Stimulated activated CD8-positive, alpha-beta memory T cell treated with anti-CD3 and anti-CD28 coated beads, Interleukin-15, amount 100 ng/mL, for 24 hours (primary cell): ENCODE data around the gene FOSB.
A peak's percentile ranks its signal among the peaks of the same experiment; 100 is the strongest.
"Not testable (repeated sequence)": the region's sequence is repeated elsewhere in the genome, so short reads cannot be mapped to it uniquely, and the experiment has no call there.

Source experiments
- DNase-seq: peaks from one replicate; pipeline ENCODE4 v3.0.0-alpha.2; 2020; ENCODE audit warnings: low read depth

The FOSB gene

GRCh38 chr19:45467456-45468158 is at the start of gene FOSB:
Gene FOSB (plus strand): TSS chr19:45467996. CDS start chr19:45468587, 591 bp downstream.
- peak; percentile 89 for DNase-seq

GRCh38 chr19:45418802-45419201 is 49.0 kb upstream of the FOSB start:
- no peak for DNase-seq

GRCh38 chr19:45419396-45419795 is 48.4 kb upstream of the FOSB start:
- no peak for DNase-seq

GRCh38 chr19:45419895-45420294 is 47.9 kb upstream of the FOSB start:
- no peak for DNase-seq

GRCh38 chr19:45420356-45420755 is 47.4 kb upstream of the FOSB start:
- no peak for DNase-seq

GRCh38 chr19:45420871-45421270 is 46.9 kb upstream of the FOSB start:
- no peak for DNase-seq

GRCh38 chr19:45421947-45422498 is 45.8 kb upstream of the FOSB start:
- DNase-seq = no peak

- DNase-seq = peak; percentile 58
Measured at GRCh38 chr19:45423033-45423588, 44.7 kb upstream of the FOSB start.

GRCh38 chr19:45423589-45424190 is 44.1 kb upstream of the FOSB start, which contains the start of gene ERCC1:
Gene ERCC1 (minus strand): TSS chr19:45423917. CDS start chr19:45423374, 543 bp downstream.
- DNase-seq = no peak

- no peak for DNase-seq
Measured at GRCh38 chr19:45424191-45425058, 43.4 kb upstream of the FOSB start.

- DNase-seq = no peak
Measured at GRCh38 chr19:45428384-45429231, 39.2 kb upstream of the FOSB start.

GRCh38 chr19:45429896-45430295 is 37.9 kb upstream of the FOSB start:
- DNase-seq = not testable (repeated sequence)

- not testable (repeated sequence) for DNase-seq
Measured at GRCh38 chr19:45431008-45431407, 36.8 kb upstream of the FOSB start.

- DNase-seq = not testable (repeated sequence)
Measured at GRCh38 chr19:45432543-45432942, 35.3 kb upstream of the FOSB start.

- DNase-seq = no peak
Measured at GRCh38 chr19:45437328-45437727, 30.5 kb upstream of the FOSB start.

- no peak for DNase-seq
Measured at GRCh38 chr19:45439190-45439568, 28.6 kb upstream of the FOSB start.

- peak; percentile 68 for DNase-seq
Measured at GRCh38 chr19:45439569-45440258, 28.1 kb upstream of the FOSB start.

- DNase-seq = no peak
Measured at GRCh38 chr19:45440259-45440638, 27.5 kb upstream of the FOSB start.

GRCh38 chr19:45440873-45441654 is 26.7 kb upstream of the FOSB start:
- no peak for DNase-seq

- no peak for DNase-seq
Measured at GRCh38 chr19:45442408-45442777, 25.4 kb upstream of the FOSB start.
